HEK293 (cell line): ENCODE data around the gene CD55.

Experiments
- CTCF ChIA-PET: fragments of 350-600 bp; formaldehyde crosslinking; extraction: SDS; loops from one replicate; lab custom pipeline; 2021; ENCODE audit warnings: antibody characterized with exemption; lab: Yijun Ruan, JAX
- POLR2A ChIA-PET: fragments of 300-600 bp; formaldehyde crosslinking; extraction: SDS; loops from one replicate; lab custom pipeline; 2020; ENCODE audit warnings: antibody characterized with exemption, inconsistent platforms; lab: Yijun Ruan, JAX
- H3K27ac ChIP-seq: fragments of 200-500 bp; sonication (Bioruptor generic); 2 replicates; pipeline ENCODE4 v1.5.1; 2014; ENCODE audit warnings: low read depth, low read length, control low read depth, inconsistent platforms; ENCODE audit errors: extremely low read depth
- H3K36me3 ChIP-seq, 2 experiments: fragments of 200-500 bp in 1 of 2; sonication (Bioruptor generic) in 1 of 2; 1 replicate in 1 of 2; 2 replicates in 1 of 2; pipeline ENCODE4 v1.5.1; 2014 to 2017; ENCODE audit warnings: inconsistent platforms in 2 of 2, low read length in 2 of 2; ENCODE audit not compliant: control insufficient read depth in 2 of 2, insufficient read depth in 1 of 2
- H3K4me1 ChIP-seq: fragments of 200-500 bp; sonication (Bioruptor generic); 2 replicates; pipeline ENCODE4 v1.5.1; 2014; ENCODE audit warnings: mild to moderate bottlenecking, low read length, inconsistent platforms; ENCODE audit not compliant: control insufficient read depth, insufficient read depth
- H3K4me3 ChIP-seq: 2 replicates; pipeline ENCODE4 v1.5.1; 2011; ENCODE audit warnings: low read depth, mild to moderate bottlenecking, control low read depth, low read length, moderate library complexity
- H3K9me3 ChIP-seq: fragments of 200-500 bp; sonication (Bioruptor generic); 2 replicates; pipeline ENCODE4 v1.5.1; 2014; ENCODE audit warnings: low read depth, low read length, inconsistent platforms; ENCODE audit not compliant: control insufficient read depth, insufficient read depth
- GLIS1 ChIP-seq: fragments of 450-650 bp; formaldehyde crosslinking; IDR thresholded peaks from 2 replicates; pipeline ENCODE4 v1.5.1; 2016; ENCODE audit warnings: missing biosample characterization, missing genetic modification characterization
- PRDM1 ChIP-seq: fragments of 450-650 bp; formaldehyde crosslinking; IDR thresholded peaks from 2 replicates; pipeline ENCODE4; 2016; ENCODE audit warnings: missing biosample characterization, missing genetic modification characterization
- REPIN1 ChIP-seq: fragments of 450-650 bp; formaldehyde crosslinking; IDR thresholded peaks from 2 replicates; pipeline ENCODE4 v1.5.1; 2017; ENCODE audit warnings: missing biosample characterization, missing genetic modification characterization, low read depth
- SCRT1 ChIP-seq: fragments of 450-650 bp; formaldehyde crosslinking; IDR thresholded peaks from 2 replicates; pipeline ENCODE4 v1.5.1; 2016; ENCODE audit warnings: missing biosample characterization, missing genetic modification characterization, borderline replicate concordance
- SP7 ChIP-seq: fragments of 450-650 bp; formaldehyde crosslinking; IDR thresholded peaks from 2 replicates; pipeline ENCODE4 v1.5.1; 2016; ENCODE audit warnings: missing biosample characterization, missing genetic modification characterization
- WT1 ChIP-seq: fragments of 450-650 bp; formaldehyde crosslinking; IDR thresholded peaks from 2 replicates; pipeline ENCODE4 v1.5.1; 2016; ENCODE audit warnings: missing biosample characterization, missing genetic modification characterization
- ZBTB17 ChIP-seq: fragments of 450-650 bp; formaldehyde crosslinking; IDR thresholded peaks from 2 replicates; pipeline ENCODE4 v1.5.1; 2016; ENCODE audit warnings: missing biosample characterization, missing genetic modification characterization
- ZBTB20 ChIP-seq: fragments of 450-650 bp; formaldehyde crosslinking; IDR thresholded peaks from 2 replicates; pipeline ENCODE4 v1.5.1; 2016; ENCODE audit warnings: missing biosample characterization, missing genetic modification characterization
- ZBTB48 ChIP-seq: fragments of 450-650 bp; formaldehyde crosslinking; IDR thresholded peaks from 2 replicates; pipeline ENCODE4 v1.5.1; 2016; ENCODE audit warnings: missing biosample characterization, missing genetic modification characterization
- ZEB2 ChIP-seq: fragments of 450-650 bp; formaldehyde crosslinking; IDR thresholded peaks from 2 replicates; pipeline ENCODE4 v1.5.1; 2016; ENCODE audit warnings: missing biosample characterization, missing genetic modification characterization
- ZNF335 ChIP-seq: fragments of 450-650 bp; formaldehyde crosslinking; conservative IDR thresholded peaks from 2 replicates; pipeline ENCODE4 v1.5.1; 2016; ENCODE audit warnings: missing biosample characterization, missing genetic modification characterization
- ZNF449 ChIP-seq: fragments of 450-650 bp; formaldehyde crosslinking; IDR thresholded peaks from 2 replicates; pipeline ENCODE4 v1.5.1; 2017; ENCODE audit warnings: missing biosample characterization, mild to moderate bottlenecking, missing genetic modification characterization, moderate library complexity
- ZNF555 ChIP-seq: fragments of 450-650 bp; formaldehyde crosslinking; conservative IDR thresholded peaks from 2 replicates; pipeline ENCODE4 v1.5.1; 2017; ENCODE audit warnings: missing biosample characterization, mild to moderate bottlenecking, missing genetic modification characterization, inconsistent platforms
- ZNF560 ChIP-seq: fragments of 450-650 bp; formaldehyde crosslinking; IDR thresholded peaks from 2 replicates; pipeline ENCODE4 v1.5.1; 2017; ENCODE audit warnings: missing biosample characterization, missing genetic modification characterization, borderline replicate concordance
- ZNF600 ChIP-seq: fragments of 450-650 bp; formaldehyde crosslinking; IDR thresholded peaks from 2 replicates; pipeline ENCODE4 v1.5.1; 2016; ENCODE audit warnings: missing biosample characterization, missing genetic modification characterization
- ZNF629 ChIP-seq: fragments of 450-650 bp; formaldehyde crosslinking; IDR thresholded peaks from 2 replicates; pipeline ENCODE4 v1.5.1; 2017; ENCODE audit warnings: missing biosample characterization, missing genetic modification characterization
- ZNF660 ChIP-seq: fragments of 450-650 bp; IDR thresholded peaks from 2 replicates; pipeline ENCODE4 v1.5.1; 2018; ENCODE audit warnings: missing biosample characterization, mild to moderate bottlenecking, missing genetic modification characterization
- ZSCAN30 ChIP-seq: fragments of 450-650 bp; IDR thresholded peaks from 2 replicates; pipeline ENCODE4 v1.5.1; 2018; ENCODE audit warnings: missing biosample characterization, mild to moderate bottlenecking, missing genetic modification characterization, moderate library complexity
- TF ChIP-seq, protein P1 (sequence below): fragments of 450-650 bp; formaldehyde crosslinking; IDR thresholded peaks from 2 replicates; pipeline ENCODE4 v1.5.1; 2016; ENCODE audit warnings: missing biosample characterization, missing genetic modification characterization
- TF ChIP-seq, protein P2 (sequence below): fragments of 450-650 bp; formaldehyde crosslinking; IDR thresholded peaks from 2 replicates; pipeline ENCODE4 v1.5.1; 2016; ENCODE audit warnings: missing biosample characterization, missing genetic modification characterization
- TF ChIP-seq, protein P3 (sequence below): fragments of 450-650 bp; formaldehyde crosslinking; IDR thresholded peaks from 2 replicates; pipeline ENCODE4 v1.5.1; 2016; ENCODE audit warnings: missing biosample characterization, missing genetic modification characterization

CD55 gene

GRCh38 chr1:207308451-207309190, 12.9 kb upstream of the CD55 start:
- TF ChIP-seq ZSCAN30 (tag by site-specific recombination): no peak
- no peak overlapping the region for H3K27ac ChIP-seq
- no peaks in the 10 kb centered on the region for H3K36me3 ChIP-seq
- H3K4me3 ChIP-seq: no peak overlapping the region
- no peaks in the 10 kb centered on the region for H3K9me3 ChIP-seq
- POLR2A ChIA-PET: interaction anchor here (1.5 kb wide), 1 partner anchor 13 kb away, joined by 14 read pairs; the partner anchor contains the start of gene CD55
- CTCF ChIA-PET: no interaction called here
- H3K4me1 ChIP-seq: no peaks in the 10 kb centered on the region

- H3K4me1 ChIP-seq: no peaks in the 10 kb centered on the region
Observed at GRCh38 chr1:207309745-207310273, 11.7 kb upstream of the CD55 start.

More at GRCh38 chr1:207309745-207310273, 11.7 kb upstream of the CD55 start:
- no peak overlapping the region for H3K27ac ChIP-seq
- no peak overlapping the region; the same call in 1 of the 2 replicates for H3K4me3 ChIP-seq
- ChIA-PET POLR2A (interaction anchor here (1.5 kb wide), 1 partner anchor 12 kb away, joined by 14 read pairs; the partner anchor contains the start of gene CD55), CTCF (interaction anchor here (0.7 to 0.8 kb wide), 2 partner anchors 389 to 515 kb away, joined by 3 read pairs; no protein-coding TSS in a partner anchor)
- no peaks in the 10 kb centered on the region for H3K9me3 ChIP-seq
- no peaks in the 10 kb centered on the region for H3K36me3 ChIP-seq
- TF ChIP-seq ZNF560 (tag by site-specific recombination) (no peak), WT1 (peak; percentile 73; the same call in 1 of the 2 replicates), REPIN1 (tag by site-specific recombination) (no peak), ZBTB17 (tag by site-specific recombination) (peak; percentile 51; the same call in 1 of the 2 replicates), ZNF600 (tag by site-specific recombination) (peak; percentile 76; the same call in 1 of the 2 replicates), ZNF629 (peak; percentile 24; the same call in 1 of the 2 replicates), ZNF449 (tag by site-specific recombination) (no peak), ZBTB20 (0 out of 2 replicates have a peak, but pooled peaks have one; percentile 16), PRDM1 (tag by site-specific recombination) (peak; percentile 27; the same call in 1 of the 2 replicates), ZNF555 (tag by site-specific recombination) (no peak), ZBTB48 (tag by site-specific recombination) (peak; percentile 72; the same call in 1 of the 2 replicates), ZNF335 (peak; percentile 53), SP7 (tag by site-specific recombination) (peak; percentile 37; the same call in 1 of the 2 replicates), ZEB2 (no peak), GLIS1 (tag by site-specific recombination) (peak; percentile 86), ZNF660 (tag by site-specific recombination) (0 out of 2 replicates have a peak, but pooled peaks have one; percentile 42), SCRT1 (tag by site-specific recombination) (no peak)
- TF ChIP-seq, protein P1, sequence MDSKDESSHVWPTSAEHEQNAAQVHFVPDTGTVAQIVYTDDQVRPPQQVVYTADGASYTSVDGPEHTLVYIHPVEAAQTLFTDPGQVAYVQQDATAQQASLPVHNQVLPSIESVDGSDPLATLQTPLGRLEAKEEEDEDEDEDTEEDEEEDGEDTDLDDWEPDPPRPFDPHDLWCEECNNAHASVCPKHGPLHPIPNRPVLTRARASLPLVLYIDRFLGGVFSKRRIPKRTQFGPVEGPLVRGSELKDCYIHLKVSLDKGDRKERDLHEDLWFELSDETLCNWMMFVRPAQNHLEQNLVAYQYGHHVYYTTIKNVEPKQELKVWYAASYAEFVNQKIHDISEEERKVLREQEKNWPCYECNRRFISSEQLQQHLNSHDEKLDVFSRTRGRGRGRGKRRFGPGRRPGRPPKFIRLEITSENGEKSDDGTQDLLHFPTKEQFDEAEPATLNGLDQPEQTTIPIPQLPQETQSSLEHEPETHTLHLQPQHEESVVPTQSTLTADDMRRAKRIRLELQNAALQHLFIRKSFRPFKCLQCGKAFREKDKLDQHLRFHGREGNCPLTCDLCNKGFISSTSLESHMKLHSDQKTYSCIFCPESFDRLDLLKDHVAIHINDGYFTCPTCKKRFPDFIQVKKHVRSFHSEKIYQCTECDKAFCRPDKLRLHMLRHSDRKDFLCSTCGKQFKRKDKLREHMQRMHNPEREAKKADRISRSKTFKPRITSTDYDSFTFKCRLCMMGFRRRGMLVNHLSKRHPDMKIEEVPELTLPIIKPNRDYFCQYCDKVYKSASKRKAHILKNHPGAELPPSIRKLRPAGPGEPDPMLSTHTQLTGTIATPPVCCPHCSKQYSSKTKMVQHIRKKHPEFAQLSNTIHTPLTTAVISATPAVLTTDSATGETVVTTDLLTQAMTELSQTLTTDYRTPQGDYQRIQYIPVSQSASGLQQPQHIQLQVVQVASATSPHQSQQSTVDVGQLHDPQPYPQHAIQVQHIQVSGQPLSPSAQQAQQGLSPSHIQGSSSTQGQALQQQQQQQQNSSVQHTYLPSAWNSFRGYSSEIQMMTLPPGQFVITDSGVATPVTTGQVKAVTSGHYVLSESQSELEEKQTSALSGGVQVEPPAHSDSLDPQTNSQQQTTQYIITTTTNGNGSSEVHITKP (tag by site-specific recombination): 0 out of 2 replicates have a peak, but pooled peaks have one; percentile 14
- TF ChIP-seq, protein P2, sequence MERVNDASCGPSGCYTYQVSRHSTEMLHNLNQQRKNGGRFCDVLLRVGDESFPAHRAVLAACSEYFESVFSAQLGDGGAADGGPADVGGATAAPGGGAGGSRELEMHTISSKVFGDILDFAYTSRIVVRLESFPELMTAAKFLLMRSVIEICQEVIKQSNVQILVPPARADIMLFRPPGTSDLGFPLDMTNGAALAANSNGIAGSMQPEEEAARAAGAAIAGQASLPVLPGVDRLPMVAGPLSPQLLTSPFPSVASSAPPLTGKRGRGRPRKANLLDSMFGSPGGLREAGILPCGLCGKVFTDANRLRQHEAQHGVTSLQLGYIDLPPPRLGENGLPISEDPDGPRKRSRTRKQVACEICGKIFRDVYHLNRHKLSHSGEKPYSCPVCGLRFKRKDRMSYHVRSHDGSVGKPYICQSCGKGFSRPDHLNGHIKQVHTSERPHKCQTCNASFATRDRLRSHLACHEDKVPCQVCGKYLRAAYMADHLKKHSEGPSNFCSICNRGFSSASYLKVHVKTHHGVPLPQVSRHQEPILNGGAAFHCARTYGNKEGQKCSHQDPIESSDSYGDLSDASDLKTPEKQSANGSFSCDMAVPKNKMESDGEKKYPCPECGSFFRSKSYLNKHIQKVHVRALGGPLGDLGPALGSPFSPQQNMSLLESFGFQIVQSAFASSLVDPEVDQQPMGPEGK (tag by site-specific recombination): peak; percentile 44; the same call in 1 of the 2 replicates
- TF ChIP-seq, protein P3, sequence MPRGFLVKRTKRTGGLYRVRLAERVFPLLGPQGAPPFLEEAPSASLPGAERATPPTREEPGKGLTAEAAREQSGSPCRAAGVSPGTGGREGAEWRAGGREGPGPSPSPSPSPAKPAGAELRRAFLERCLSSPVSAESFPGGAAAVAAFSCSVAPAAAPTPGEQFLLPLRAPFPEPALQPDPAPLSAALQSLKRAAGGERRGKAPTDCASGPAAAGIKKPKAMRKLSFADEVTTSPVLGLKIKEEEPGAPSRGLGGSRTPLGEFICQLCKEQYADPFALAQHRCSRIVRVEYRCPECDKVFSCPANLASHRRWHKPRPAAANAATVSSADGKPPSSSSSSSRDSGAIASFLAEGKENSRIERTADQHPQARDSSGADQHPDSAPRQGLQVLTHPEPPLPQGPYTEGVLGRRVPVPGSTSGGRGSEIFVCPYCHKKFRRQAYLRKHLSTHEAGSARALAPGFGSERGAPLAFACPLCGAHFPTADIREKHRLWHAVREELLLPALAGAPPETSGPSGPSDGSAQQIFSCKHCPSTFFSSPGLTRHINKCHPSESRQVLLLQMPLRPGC: no peak
